Measurements from ENCODE around the gene CCDC198.

The CCDC198 gene, protein sequence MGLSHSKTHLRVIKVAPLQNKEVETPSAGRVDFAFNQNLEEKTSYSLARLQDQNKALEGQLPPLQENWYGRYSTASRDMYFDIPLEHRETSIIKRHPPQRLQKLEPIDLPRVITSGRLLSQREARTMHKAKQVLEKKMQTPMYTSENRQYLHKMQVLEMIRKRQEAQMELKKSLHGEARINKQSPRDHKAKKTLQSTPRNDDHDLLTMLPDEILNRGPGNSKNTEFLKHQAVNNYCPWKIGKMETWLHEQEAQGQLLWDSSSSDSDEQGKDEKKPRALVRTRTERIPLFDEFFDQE

DNA sequence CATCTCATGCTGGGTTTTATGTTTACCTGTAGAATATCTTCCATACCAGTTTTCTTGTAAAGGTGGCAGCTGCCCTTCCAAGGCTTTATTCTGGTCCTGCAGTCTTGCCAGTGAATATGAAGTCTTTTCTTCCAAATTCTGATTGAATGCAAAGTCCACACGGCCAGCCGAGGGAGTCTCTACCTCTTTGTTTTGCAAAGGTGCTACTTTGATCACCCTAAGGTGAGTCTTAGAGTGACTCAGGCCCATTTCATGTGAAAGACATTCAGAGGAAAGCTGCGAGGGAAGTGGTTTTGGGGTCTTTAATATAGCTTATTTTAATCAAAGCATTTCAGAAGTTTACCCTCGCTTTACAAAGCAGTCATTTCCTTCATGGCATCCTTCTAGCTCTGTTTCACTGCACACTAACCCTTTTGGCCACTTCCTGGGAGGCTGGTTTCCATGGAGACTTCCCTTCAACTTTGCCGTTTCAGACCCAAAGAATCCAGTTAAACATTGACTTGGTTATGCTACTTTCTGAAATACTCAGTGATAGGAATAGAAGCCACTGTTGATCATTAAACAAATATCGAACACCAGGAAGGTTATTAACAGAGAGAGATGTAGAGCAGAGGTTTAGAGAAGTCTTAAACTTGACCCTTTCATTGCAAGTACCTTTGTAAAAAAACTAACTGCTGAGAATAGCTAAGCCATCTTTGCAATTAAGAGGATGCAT is at the start of gene CCDC198:
Gene CCDC198, minus strand, starts transcription at position 391 of the 715 bp plus-strand sequence. Its CDS starts 142 bp downstream, at position 249.
- H3K36me3 Mint-ChIP-seq = no peaks in the 10 kb centered on the region
- ATAC-seq (no peak), DNase-seq (ENCODE audit: low spot score in 2 of 2) (no peak)
- H3K4me3 Mint-ChIP-seq = no peak within 1 kb of the TSS
- H3K4me1 Mint-ChIP-seq = no peaks in the 10 kb centered on the region
- H3K9me3 Mint-ChIP-seq = no peaks in the 10 kb centered on the region
- no peak within 1 kb of the TSS for H3K27ac Mint-ChIP-seq

DNA sequence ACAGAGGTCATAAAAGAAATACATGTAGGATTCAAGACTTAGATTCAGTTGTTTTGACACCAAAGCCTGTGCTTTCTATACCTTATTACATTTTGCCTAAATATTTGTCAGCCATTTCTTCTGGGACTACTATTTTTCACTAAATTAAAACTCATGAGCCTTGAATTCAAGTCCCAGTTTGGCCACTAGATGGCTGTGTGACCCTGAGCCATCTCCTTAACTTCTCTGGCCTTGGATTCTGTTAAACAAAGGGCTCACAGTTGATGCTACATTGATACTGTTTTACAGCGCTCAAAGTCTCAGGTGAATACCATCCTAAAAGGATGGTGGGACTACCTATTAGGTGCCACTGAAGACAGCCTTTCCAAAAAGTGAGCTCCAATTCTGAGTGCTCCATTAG is 39.6 kb upstream of the CCDC198 start:
- no peaks in the 10 kb centered on the region for H3K4me1 Mint-ChIP-seq
- no peak overlapping the region for H3K4me3 Mint-ChIP-seq
- no peaks in the 10 kb centered on the region for H3K36me3 Mint-ChIP-seq
- no peak overlapping the region for H3K27ac Mint-ChIP-seq
- peaks cover 3% of the 10 kb centered on the region for H3K9me3 Mint-ChIP-seq
- ATAC-seq (no peak), DNase-seq (ENCODE audit: low spot score in 2 of 2) (no peak)

DNA sequence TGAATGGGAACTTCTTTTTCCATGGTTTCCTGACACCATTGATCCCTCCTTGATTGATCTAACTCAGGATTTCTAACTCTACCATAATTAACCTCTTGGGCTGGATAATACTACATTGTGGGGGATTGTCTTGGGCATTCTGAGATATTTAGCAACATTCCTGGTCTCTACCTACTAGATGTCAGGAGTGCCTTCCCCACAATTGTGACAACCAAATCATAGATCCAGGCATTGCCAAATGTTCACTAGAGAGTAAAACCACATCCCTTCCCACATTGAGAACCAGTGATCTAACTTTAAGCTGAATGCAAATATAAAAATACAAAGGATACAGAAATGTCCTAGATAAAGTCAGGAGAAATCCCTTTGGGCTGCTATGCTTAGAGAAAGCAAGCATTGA is 36.9 kb upstream of the CCDC198 start:
- H3K4me3 Mint-ChIP-seq = no peak overlapping the region
- H3K9me3 Mint-ChIP-seq = peaks cover 7% of the 10 kb centered on the region
- DNase-seq (ENCODE audit: low spot score in 2 of 2) = no peak
- no peaks in the 10 kb centered on the region for H3K4me1 Mint-ChIP-seq
- ATAC-seq = no peak
- no peaks in the 10 kb centered on the region for H3K36me3 Mint-ChIP-seq
- H3K27ac Mint-ChIP-seq = no peak overlapping the region

DNA sequence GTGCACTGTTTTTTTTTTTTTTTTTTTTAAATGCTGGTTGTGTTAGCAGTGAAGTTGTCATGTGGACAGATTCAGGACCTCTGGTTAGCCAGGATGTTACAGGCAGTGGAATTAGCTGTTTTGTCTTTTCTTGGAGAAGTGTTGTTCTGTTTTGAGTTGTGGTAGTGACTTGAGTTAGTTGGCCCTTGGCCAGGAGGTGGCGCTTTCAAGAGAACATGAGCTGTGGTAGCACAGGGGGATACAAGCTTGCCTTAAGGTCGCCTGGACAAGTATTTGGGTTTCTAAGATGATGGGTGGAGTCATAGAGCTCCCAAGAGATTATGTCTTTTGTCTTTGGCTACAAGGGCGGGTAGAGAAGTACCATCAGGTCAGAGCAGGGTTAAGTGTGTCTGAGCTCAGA is 33.3 kb upstream of the CCDC198 start:
- Mint-ChIP-seq H3K27ac (no peak overlapping the region), H3K36me3 (no peaks in the 10 kb centered on the region), H3K4me1 (no peaks in the 10 kb centered on the region), H3K9me3 (peaks cover 26% of the 10 kb centered on the region), H3K4me3 (no peak overlapping the region)
- no peak for ATAC-seq
- DNase-seq (ENCODE audit: low spot score in 2 of 2) = no peak

DNA sequence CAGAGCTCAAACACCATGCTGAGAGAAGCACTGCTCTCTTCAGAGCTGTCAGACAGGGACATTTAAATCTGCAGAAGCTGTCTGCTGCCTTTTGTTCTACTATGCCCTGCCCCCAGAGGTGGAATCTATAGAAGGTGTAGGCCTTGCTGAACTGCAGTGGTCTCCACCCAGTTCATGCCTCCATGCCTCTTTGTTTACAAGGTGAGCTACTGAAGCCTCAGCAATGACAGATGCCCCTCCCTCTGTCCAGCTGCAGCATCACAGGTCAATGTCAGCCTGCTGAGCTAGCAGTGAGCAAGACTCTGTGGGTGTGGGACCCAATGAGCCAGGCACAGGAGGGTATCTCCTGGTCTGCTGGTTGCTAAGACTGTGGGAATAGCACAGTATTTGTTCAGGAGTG is 25.4 kb upstream of the CCDC198 start:
- H3K4me3 Mint-ChIP-seq = no peak overlapping the region
- ATAC-seq (no peak), DNase-seq (ENCODE audit: low spot score in 2 of 2) (no peak)
- H3K36me3 Mint-ChIP-seq = no peaks in the 10 kb centered on the region
- peaks cover 33% of the 10 kb centered on the region for H3K9me3 Mint-ChIP-seq
- no peaks in the 10 kb centered on the region for H3K4me1 Mint-ChIP-seq
- no peak overlapping the region for H3K27ac Mint-ChIP-seq

DNA sequence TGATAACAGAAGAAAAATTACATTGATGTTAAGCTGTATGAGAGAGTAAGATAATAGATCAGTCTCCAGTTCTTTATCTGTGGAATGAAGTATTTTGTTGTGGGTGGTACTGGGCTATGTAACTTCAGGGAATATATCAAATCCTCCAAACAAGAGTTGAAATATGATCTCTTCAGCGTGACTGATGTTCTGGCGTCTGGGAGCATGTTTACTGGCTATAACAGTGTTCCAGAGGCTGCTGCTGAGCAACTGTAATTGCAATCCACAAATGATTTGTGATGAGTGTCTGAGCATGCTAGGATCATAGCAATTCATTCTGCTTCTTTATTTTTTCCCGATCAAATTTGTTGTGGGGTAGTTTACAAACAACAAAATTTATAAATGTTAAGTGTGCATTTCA is 18.6 kb upstream of the CCDC198 start:
- no peak for DNase-seq (ENCODE audit: low spot score in 2 of 2)
- no peaks in the 10 kb centered on the region for H3K4me1 Mint-ChIP-seq
- H3K4me3 Mint-ChIP-seq = no peak overlapping the region
- H3K36me3 Mint-ChIP-seq = no peaks in the 10 kb centered on the region
- H3K27ac Mint-ChIP-seq = no peak overlapping the region
- peaks cover 12% of the 10 kb centered on the region for H3K9me3 Mint-ChIP-seq
- no peak for ATAC-seq

DNA sequence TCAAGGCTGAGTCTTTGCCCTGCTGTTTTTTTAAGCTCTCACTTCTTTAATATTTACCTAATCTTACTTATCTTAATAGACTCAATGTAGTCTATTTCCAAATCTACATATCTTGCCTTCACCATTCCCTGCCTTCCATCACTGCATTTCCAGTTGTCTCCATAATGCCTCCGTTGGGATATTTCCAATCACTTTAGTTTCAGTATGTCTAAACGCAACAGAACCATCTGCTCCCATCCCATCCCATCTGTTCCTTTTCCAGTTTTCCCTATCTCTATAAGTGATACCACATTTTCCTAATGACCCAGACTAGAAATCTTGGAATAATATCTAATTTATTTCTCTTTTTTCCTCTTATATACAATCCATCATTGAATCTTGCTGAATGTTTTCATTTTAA is 15.1 kb upstream of the CCDC198 start:
- H3K9me3 Mint-ChIP-seq = no peaks in the 10 kb centered on the region
- H3K27ac Mint-ChIP-seq = no peak overlapping the region
- H3K4me1 Mint-ChIP-seq = no peaks in the 10 kb centered on the region
- ATAC-seq = no peak
- no peak overlapping the region for H3K4me3 Mint-ChIP-seq
- no peaks in the 10 kb centered on the region for H3K36me3 Mint-ChIP-seq
- no peak for DNase-seq (ENCODE audit: low spot score in 2 of 2)

DNA sequence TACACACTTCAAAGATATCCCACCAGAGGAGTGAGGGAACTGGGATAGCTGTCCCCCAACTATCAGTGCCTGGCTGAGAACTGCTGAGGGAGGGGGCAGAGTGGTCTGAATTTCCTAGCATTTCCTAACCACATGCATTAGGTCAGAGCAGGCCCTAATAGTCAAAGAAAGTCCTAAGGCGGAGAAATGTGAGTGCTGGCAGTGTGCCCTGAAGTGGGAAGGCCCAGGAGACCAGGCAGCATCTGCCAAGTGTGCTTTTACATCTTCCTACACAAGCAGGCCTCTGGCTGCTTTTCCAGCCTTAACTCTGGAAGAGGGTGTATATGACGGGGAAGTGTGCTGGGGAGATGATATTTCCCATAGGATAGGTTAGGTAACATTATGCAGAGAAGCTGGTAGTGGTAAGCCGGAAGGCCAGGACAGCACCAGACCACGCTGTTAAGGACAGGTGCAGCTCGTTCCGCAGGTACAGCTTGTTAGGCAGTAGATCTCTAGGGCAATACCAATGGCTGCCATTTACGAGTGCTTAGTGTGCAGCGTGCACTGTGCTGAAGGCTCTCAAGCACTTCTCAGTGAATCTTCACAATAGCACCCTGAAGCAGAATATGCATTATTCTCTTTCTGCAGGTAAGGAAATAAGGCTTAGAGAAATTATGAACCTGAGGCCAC is 9.1 kb upstream of the CCDC198 start:
- H3K27ac Mint-ChIP-seq = no peak overlapping the region
- DNase-seq (ENCODE audit: low spot score in 2 of 2) = no peak
- no peaks in the 10 kb centered on the region for H3K36me3 Mint-ChIP-seq
- ATAC-seq = no peak
- no peak overlapping the region for H3K4me3 Mint-ChIP-seq
- no peaks in the 10 kb centered on the region for H3K4me1 Mint-ChIP-seq
- H3K9me3 Mint-ChIP-seq = peaks cover 4% of the 10 kb centered on the region

DNA sequence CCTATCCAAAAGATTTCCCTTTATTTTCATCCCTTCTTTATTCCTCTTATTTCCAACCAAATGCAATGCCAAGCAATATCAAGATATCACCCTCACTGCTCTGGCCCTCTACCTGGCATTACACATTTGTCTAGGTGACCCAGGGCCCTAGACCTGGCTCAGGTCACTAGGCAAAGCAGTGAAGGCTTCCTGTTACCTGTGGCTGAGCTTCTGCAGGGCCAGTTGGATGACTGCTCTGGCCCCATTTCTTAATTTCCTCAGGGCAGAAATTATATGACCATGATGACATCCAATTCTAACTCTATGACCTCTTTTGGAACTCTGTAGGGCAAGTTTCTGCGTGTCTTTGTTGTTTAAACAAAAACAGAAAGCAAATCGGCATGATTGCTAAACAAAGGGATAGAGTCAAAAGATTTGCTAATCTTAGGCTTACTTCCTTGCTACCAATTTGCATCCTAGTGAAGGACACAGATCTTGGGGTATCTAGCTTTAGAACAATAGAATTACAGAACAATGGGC is 7.4 kb upstream of the CCDC198 start:
- Mint-ChIP-seq H3K9me3 (peaks cover 4% of the 10 kb centered on the region), H3K36me3 (no peaks in the 10 kb centered on the region), H3K27ac (no peak overlapping the region), H3K4me3 (no peak overlapping the region), H3K4me1 (no peaks in the 10 kb centered on the region)
- ATAC-seq (no peak), DNase-seq (ENCODE audit: low spot score in 2 of 2) (no peak)

DNA sequence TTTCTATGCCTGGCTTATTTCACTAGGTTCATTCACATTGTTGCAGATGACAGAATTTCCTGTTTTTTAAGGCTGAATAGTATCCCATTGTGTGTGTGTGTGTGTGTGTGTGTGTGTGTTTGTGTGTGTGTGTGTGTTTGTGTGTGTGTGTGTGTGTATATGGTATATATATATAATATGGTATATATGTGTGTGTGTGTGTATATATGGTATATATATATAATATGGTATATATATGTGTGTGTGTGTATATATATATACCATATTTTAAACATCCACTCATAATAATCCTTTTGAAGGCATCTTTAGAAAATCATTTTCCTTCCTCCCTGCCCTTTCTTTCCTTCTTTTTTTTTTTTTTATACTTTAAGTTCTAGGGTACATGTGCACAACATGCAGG is 5.0 kb upstream of the CCDC198 start:
- Mint-ChIP-seq H3K9me3 (peaks cover 4% of the 10 kb centered on the region), H3K36me3 (no peaks in the 10 kb centered on the region), H3K4me3 (no peak overlapping the region), H3K4me1 (no peaks in the 10 kb centered on the region), H3K27ac (no peak overlapping the region)
- no peak for DNase-seq (ENCODE audit: low spot score in 2 of 2)
- ATAC-seq = no peak

DNA sequence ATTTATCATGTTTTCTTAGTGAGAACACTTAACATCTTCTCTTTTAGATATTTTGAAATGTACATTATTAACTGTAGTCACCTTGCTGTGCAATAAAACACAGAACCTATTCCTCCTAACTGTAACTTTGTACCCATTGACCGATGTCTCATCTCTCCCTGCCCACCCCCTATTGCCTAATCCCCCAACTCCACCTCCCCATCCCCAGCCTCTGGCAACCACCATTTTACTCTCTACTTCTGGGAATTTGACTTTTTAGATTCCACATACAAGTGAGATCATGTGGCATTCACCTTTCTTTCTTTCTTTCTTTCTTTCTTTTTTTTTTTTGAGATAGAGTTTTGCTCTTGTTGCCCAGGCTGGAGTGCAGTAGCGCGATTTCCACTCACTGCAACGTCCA is 4.4 kb upstream of the CCDC198 start:
- no peak for DNase-seq (ENCODE audit: low spot score in 2 of 2)
- H3K36me3 Mint-ChIP-seq = no peaks in the 10 kb centered on the region
- no peak overlapping the region for H3K27ac Mint-ChIP-seq
- no peaks in the 10 kb centered on the region for H3K4me1 Mint-ChIP-seq
- no peak overlapping the region for H3K4me3 Mint-ChIP-seq
- no peak for ATAC-seq
- H3K9me3 Mint-ChIP-seq = peaks cover 4% of the 10 kb centered on the region

DNA sequence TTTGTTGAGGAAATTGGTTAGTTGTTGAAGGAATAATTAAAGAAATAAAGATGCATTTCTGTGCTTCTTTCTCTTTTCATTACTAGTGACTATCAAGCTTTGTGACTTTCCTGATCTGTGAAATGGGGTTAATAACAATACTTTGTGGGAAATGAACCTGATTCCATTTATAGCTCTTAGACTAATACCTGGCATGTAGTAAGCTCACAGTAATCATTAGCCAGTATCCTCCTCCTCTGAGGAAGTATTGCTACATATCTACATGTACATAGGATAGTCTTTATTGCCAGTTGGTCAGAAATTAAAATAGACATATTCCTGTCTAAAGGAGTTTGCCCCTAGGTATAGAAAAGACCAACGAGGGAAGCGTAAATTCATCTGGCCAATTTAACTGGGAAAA is 1.8 kb upstream of the CCDC198 start:
- Mint-ChIP-seq H3K4me1 (no peaks in the 10 kb centered on the region), H3K36me3 (no peaks in the 10 kb centered on the region), H3K9me3 (no peaks in the 10 kb centered on the region), H3K4me3 (no peak overlapping the region), H3K27ac (no peak overlapping the region)
- ATAC-seq (no peak), DNase-seq (ENCODE audit: low spot score in 2 of 2) (no peak)

DNA sequence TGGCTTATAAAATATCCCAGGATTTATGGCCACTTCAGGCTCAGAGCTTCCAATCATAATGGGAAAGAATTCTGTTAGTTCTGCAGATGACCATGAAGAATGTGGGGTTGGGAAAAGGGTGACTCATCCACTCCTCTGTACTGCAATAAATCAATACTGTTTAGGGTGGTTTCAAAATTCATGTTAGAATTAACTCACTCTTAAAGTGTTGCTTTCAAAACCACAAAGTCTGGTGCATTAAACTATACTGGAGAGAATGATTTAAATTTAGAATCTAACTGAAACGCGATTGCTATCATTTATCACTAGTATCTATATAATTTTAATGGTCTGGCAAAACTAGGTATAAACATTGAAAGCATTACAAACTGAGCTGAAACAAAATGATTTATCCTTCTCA is 798 bp downstream of the CCDC198 start:
- no peaks in the 10 kb centered on the region for H3K36me3 Mint-ChIP-seq
- no peak overlapping the region for H3K27ac Mint-ChIP-seq
- H3K4me1 Mint-ChIP-seq = no peaks in the 10 kb centered on the region
- no peak for DNase-seq (ENCODE audit: low spot score in 2 of 2)
- H3K9me3 Mint-ChIP-seq = no peaks in the 10 kb centered on the region
- ATAC-seq = no peak
- H3K4me3 Mint-ChIP-seq = no peak overlapping the region

DNA sequence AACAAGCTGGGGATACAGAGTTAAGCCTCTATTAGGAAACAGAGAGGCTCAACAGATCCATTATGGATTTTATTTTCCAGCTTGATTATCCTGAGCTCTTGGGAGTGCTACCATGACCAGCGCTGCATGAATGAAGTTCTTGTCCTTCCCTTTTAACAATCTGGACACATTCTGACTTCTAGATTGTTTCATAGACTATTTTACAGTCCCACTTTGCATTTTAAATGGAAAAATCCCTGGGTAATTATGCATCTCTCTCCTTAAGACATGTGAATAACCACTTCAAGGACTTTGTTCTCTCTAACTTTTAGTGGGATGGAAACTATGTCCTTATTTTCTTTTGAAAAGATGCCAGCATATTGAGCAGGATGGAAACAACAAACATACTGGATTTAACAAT is 2.0 kb downstream of the CCDC198 start:
- DNase-seq (ENCODE audit: low spot score in 2 of 2) (no peak), ATAC-seq (no peak)
- H3K4me3 Mint-ChIP-seq = no peak overlapping the region
- no peaks in the 10 kb centered on the region for H3K9me3 Mint-ChIP-seq
- H3K36me3 Mint-ChIP-seq = no peaks in the 10 kb centered on the region
- no peaks in the 10 kb centered on the region for H3K4me1 Mint-ChIP-seq
- no peak overlapping the region for H3K27ac Mint-ChIP-seq

DNA sequence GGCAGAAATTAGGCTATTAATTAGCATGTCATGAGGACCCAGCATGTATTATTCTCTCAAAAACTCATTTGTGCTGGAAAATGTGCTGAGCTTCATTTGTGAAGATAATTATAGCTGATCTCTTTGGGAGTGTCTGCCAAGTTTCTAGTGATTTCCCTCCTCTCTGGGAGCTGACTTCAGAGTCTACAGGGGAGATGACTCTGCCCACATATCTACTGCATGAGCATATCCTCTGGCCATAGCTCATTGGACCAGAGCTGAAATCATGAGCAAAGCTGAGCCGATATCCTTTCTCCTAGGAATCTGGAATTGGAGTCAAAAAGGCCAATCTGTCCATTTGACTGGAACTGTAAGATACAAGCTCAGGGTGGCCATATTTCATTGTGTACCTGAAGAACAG is 5.9 kb downstream of the CCDC198 start:
- no peaks in the 10 kb centered on the region for H3K36me3 Mint-ChIP-seq
- H3K4me3 Mint-ChIP-seq = no peak overlapping the region
- DNase-seq (ENCODE audit: low spot score in 2 of 2) = no peak

More for the DNA sequence above, 5.9 kb downstream of the CCDC198 start:
- Mint-ChIP-seq H3K9me3 (no peaks in the 10 kb centered on the region), H3K27ac (no peak overlapping the region), H3K4me1 (no peaks in the 10 kb centered on the region)
- no peak for ATAC-seq

All from stimulated activated effector memory CD8-positive, alpha-beta T cell treated with anti-CD3 and anti-CD28 coated beads, Interleukin-12 subunit alpha, Interleukin-12 subunit beta, amount 100 ng/mL, for 72 hours (primary cell).